ENCODE data around the gene GNAI2. TPM values are rescaled to one million over a fixed set of nuclear protein-coding genes. Genes with fewer than 3 reads are reported as not detected.
"Not testable (repeated sequence)": the region's sequence is repeated elsewhere in the genome, so short reads cannot be mapped to it uniquely, and the experiment has no call there.

The GNAI2 gene
- total RNA-seq, 1 donor from 2014 or later: 309 TPM

DNA sequence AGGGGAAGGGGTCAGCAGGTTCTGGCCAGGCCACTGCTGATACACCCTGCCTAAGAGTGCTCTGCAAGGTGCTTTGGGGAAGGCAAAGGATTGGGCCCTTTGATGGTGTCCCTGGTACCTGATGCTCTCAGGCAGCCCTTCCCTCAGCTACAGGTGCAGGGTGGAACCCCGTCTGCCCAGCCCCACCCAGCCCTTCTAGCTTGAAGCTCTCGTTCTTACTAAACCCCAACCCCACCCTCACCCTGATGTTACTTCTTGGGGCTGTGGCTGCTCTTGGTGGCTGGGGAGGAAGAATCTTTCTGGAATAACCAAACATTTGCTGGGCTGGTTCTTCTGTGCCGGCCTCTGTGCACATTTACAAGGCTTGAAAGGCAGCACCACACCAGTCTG lies 6.4 kb downstream of the GNAI2 start:
- DNase-seq (ENCODE audit: low spot score): no peak

DNA sequence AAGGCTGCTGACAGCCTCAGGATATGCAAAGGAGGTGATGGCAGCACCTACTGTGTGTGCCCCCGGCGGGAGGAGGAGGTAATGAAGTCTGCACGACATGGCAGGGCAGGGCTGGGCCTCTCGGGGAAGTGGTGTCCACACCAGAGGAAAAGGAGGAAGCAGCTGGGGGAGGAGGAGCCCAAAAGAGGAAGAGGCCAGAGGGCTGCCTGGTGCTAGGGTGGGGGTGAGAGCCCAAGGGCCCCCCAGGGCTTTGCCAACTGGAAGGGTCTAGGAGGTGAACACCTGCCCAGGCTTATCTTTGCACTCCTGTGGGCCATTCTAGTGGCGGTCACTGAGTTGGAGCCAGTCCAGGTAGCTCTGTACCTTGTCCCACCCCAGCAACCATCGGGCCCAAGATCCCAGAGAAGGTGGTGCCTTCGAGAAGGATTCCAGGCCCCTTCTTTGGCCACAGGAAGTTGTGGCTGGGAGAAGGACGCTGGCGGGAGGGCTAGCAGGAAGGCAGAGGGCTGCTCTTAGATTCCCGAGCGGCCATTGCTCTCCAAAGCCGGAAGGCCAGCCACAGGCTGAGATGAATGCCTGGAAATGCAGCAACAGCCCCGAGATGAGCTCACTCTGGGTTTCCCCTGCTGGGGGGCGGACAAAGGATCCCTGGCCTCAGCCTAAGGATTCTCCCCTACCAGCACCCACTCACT lies 7.0 kb downstream of the GNAI2 start:
- DNase-seq (ENCODE audit: low spot score): no peak

DNA sequence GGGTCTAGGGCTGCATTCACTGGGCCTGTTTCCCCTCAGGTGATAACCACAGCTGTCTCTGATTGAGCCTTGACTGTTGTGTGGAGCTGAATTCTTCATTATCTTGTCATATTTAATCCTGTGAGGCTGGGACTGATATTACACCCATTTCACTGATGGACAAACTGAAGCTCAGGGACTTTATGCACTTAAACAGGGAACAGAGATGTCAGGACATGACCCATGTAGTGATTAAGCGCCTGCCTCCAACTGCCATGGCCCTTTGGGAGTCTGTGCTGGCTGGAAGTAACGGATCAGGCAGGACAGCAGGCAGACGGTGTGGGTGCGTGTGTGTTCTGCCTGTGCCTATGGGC lies 7.5 kb downstream of the GNAI2 start:
- DNase-seq (ENCODE audit: low spot score): no peak

DNA sequence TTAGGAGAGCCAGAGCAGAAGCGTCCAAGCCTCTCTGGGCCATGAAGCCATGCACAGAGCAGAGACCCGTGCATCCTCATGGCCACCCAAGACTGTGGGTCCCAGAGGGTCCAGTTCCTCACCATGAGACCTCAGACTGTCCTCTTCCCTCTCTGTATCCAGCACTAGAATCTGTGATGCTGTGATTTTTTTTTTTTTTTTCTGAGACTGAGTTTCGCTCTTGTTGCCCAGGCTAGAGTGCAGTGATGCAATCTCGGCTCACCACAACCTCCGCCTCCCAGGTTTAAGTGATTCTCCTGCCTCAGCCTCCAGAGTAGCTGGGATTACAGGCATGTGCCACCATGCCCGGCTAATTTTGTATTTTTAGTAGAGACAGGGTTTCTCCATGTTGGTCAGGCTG lies 8.8 kb downstream of the GNAI2 start:
- DNase-seq (ENCODE audit: low spot score): not testable (repeated sequence)

DNA sequence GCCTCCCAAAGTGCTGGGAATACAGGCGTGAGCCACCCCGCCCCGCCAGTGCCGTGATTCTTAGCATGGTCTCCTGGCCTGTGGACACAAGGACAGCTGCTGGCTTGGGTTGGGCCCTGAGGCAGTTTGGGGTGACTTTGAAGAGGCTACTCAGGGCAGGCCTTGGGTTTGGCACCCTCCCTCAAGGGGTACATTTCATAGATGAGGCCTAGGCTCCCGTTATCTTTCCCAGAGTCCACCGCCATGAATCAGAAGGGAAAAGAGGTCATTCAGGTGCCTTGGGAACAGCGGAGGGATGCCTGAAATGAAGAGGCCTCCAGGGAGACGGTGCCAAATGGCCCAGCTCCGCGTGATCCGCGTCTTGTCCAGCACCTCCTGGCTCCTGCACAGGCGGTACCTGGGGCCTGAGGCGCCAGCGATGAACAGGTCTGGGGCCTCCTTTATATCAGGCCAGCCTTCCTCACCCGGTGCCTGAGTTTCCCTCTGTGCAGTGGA lies 9.3 kb downstream of the GNAI2 start:
- no peak for DNase-seq (ENCODE audit: low spot score)

DNA sequence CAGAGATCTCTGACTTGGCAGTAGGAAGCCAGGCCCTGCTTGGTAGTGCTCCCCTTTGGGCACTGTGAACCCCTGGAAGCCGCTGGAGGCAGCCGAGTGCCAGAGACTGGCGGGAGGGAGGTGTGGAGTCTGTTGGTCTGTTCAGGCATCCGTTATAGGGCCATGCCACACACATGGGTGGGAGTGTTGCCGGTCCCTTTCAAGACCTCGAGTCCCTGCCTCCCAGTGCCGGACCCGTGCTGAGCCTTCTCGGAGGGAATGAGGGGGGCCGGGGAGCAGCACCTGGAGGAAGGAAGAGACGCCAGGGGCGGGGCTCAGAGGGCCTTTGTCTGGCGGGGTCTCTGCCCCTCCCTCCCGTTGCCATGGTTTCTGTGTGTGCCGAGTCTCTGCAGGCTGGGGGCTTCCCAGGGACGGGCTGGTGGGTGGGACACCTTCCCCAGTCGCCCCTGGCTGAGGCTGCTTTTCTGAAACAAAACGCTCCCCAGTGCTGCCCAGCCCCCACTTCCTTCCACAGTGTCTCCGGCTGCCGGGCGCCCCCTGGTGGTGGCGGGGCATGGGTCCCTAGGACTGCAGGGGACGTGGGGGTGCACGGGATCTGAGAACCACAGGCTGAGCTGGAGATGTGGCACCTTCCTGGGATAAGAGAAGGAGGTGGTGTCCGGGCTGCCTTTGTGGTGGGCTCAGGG lies 10.0 kb downstream of the GNAI2 start:
- DNase-seq (ENCODE audit: low spot score): peak; percentile 97

DNA sequence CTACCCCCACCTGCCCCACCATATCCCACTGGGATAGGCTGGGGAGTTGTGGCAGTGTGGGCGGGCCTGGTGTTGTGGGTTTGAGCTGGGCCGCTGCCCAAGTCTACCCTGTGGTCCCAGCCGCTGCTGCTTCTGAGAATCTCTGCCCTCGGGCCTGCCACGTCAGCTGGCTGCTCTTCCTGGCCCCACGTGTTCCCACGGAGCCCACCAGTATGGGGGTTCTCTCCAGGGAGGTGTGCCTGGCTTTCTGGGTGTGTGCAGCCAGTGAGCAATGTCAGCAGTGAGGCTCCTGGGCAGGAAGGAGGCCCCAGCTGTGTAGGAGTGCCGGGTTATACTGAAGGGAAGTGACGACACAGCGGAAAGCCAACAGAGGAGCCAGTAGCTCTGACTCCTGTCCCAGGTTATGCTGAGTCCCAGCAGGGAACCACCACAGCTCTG lies 10.5 kb downstream of the GNAI2 start:
- DNase-seq (ENCODE audit: low spot score): no peak

DNA sequence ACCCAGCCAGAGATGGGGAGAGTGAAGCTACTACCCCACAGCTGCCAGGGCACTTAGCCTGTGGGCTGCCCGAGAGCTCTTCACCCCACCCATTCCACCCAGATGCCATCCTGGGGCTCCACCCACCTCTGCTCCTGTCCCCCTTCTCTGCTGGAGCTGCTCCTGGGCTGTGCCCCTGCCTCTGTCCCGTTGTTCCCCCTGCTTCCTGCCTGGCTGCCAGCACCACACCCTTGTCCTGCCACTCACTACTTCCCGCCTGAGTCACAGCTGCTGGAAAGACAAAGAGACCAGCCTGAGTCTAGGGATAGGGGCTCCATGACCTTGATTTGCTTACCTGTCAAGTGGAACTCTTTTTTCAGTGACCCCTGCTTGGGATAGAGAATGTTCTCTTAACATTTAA lies 12.4 kb downstream of the GNAI2 start:
- DNase-seq (ENCODE audit: low spot score): no peak

DNA sequence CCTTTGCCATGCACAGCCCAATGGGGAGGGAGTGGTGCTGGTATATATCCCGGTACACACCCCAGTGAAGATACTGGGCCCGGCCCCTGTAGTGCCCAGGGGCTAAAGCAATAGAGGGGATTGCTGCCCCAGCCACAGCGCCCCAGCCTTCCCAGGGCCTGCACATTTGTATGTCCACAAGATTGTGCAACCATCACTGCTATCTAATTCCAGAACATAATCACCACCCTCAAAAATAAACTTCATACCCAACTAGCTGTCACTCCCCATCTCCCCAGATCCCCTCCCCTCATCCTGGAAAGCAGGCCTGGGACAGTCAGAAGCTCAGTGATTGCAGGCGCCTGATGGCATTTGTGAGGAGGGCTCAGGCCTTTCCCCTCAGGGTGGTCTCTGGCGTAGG lies 13.5 kb downstream of the GNAI2 start:
- no peak for DNase-seq (ENCODE audit: low spot score)

DNA sequence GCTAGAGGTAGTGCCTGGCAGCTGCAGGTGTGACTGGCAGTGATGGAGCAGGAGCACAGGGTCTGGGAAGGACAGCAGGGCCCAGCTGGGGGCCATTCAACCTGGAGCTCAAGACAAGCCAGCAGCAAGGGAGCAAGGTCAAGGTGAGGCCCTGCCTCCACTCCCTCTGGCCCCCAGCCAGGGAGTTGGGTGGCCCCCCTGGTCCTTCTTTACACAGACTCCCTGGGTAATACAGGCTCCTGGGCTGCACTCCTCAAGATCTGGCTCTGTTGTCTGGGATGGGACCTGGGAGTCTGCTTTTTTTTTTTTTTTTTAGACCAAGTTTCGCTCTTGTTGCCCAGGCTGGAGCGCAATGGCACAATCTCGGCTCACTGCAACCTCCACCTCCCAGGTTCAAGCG lies 14.5 kb downstream of the GNAI2 start:
- no peak for DNase-seq (ENCODE audit: low spot score)

DNA sequence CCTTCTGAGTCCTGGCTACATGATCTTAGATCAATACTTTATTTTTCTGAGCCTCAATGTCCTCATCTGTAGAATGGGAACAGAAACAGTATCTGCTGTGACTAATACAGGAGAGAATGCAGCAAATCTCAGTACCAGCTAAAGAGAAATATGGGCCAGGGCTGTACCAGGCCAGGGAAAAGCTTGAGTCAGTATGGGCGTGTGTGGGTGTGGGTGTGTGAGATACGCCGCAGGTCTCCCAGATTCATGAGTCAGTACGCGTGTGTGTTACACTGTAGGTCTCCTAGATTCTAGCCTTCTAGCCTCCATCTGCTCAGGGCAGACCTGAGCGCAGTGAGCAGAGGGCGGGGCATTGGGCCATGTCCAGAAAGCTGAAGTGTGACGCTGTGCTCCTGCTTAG lies 15.2 kb downstream of the GNAI2 start:
- DNase-seq (ENCODE audit: low spot score): no peak

DNA sequence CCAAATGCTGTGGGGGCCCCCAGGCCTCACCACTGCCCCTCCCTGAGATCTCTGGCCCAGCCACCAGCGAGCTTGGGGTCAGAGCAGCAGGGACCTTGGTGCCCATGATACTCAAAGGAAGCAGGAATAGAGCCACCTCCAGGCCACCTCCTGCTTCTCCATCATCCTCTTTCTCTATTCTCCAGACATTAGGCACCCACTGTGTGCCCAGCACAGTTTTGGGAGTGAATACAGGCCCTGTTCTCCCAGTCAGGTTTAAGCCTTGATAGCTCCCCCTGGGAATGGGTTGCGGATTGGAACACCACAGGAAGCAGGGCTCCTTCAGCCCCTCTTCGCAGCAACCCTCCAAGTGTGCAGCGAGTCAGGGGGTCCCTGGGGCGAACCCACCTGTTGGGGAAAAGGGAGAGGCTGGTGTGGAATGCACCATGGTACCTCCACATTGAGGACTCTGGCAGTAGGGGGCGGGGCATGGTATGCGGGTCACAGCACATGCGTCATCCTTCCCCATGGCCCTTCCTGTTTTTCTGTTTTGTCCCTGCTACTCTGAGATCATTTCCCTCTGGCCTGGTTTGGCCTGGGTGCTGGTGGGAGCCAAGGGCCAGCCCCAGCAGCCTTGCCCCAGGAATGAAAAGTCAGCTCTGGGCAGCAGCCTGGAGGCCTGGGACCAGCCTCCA lies 18.7 kb downstream of the GNAI2 start:
- DNase-seq (ENCODE audit: low spot score): no peak

DNA sequence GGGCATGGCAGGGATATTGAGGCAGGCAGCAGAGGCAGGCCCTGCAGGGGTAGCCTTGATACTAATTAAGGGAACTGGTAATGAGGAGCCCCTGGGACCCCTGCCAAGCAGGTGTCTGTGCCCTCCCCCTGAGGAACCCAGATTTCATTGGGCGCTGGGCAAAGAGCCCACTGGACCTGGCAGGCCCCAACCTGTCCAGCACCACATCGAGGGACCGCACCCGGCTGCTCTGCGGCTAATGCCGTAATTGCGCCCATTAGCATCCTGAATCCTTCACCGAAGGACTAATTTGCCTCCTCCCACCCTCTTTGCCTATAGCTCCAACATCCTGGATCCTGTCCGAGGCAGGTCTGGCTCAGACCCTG lies 19.2 kb downstream of the GNAI2 start:
- no peak for DNase-seq (ENCODE audit: low spot score)

DNA sequence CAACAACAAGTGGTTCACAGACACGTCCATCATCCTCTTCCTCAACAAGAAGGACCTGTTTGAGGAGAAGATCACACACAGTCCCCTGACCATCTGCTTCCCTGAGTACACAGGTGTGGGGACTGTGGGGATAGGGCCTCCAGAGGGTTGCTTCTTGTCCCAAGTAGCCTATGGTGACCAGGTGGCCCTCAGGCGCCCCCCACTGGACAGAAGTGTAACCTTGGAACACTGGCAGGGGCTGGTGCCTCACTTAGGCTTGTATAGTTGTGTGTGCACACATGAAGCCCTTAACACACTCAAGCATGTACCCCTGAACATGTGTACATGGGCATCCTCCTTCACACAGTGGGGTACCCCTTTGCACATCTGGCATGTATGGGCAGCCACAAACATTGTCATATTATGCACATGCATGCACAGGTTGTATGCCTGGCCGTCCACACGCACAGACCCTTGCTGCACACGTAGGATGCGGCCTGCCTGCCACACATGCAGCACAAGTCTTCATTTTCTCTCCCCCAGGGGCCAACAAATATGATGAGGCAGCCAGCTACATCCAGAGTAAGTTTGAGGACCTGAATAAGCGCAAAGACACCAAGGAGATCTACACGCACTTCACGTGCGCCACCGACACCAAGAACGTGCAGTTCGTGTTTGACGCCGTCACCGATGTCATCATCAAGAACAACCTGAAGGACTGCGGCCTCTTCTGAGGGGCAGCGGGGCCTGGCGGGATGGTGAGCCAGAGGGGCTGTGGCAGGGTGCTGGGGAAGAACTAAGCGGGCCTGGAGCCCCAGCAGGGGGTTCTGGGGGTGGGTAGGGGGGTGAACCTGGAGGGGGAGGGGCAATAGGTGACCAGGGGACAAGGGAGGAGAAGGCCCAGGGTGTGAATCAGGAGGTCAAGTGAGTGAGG lies 21.2 kb downstream of the GNAI2 start:
- DNase-seq (ENCODE audit: low spot score): no peak

DNA sequence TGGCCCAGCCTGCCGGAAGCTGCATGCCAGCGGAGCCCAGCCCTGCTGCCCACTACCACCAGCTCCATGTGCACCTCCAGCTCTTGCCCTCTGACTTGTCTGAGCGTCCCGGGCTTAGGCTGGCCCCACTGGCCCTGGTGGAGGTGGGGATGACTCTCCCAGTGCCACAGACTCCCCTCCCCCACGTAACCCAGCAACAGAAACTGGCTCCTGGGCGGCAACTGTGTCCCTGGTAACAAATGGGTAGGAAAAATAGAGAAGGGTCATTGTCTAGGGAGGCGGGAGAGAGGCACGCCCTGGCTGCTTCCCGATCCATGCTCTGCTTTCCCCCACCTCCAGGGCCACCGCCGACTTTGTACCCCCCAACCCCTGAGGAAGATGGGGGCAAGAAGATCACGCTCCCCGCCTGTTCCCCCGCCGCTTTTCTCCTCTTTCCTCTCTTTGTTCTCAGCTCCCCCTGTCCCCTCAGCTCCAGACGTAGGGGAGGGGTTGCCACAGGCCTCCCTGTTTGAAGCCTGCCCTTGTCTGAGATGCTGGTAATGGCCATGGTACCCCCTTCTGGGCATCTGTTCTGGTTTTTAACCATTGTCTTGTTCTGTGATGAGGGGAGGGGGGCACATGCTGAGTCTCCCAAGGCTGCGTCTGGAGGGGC lies 22.2 kb downstream of the GNAI2 start:
- DNase-seq (ENCODE audit: low spot score): no peak

DNA sequence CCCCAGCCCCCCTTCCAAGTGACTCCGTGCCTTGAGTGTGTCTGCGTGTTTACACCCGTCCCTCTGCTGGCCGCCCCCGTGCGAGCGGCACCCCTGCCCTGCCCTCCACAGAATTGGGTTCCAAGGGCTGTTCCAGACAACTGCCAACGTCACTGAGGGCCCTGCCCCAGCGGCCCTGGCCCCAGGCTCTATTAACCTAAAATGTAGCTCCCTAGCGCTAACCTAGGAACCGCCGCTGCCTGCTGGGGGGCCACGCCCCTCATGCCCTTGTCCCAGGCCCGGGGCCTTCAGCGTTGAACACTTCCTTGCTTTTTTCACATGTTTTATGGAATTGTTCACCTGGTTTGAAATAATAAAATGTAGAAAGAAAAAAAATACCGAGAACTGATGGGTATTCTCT lies 23.0 kb downstream of the GNAI2 start:
- no peak for DNase-seq (ENCODE audit: low spot score)

DNA sequence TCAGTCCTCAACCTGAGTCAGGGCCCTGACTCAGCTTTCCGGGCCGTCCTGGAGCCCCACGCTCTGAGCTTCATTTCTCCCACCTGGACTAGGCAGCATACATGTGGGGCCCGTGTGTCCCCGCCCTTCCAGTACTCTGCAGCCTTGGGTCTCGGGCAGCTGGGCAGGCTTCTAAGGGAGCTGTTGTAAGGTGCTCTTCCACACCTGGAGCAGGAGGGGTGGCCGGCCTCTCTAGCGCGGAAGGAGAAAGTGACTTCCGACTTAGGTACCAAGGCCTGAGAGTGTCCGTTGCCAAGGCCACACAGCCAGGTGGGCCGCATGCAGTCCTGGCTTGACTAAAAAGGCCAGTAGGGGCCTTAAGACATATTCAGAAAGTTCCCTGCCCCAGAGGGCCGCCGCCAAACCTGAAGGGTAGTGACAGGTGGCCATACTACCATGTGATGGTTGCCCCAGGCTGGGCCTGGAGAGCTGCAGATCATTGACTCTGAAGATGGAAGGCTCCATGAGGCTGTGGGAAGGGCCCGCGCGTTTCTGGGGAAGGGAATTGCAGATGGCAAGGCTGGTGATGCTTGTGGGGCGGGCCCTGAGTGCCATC lies 23.5 kb downstream of the GNAI2 start:
- DNase-seq (ENCODE audit: low spot score): no peak

DNA sequence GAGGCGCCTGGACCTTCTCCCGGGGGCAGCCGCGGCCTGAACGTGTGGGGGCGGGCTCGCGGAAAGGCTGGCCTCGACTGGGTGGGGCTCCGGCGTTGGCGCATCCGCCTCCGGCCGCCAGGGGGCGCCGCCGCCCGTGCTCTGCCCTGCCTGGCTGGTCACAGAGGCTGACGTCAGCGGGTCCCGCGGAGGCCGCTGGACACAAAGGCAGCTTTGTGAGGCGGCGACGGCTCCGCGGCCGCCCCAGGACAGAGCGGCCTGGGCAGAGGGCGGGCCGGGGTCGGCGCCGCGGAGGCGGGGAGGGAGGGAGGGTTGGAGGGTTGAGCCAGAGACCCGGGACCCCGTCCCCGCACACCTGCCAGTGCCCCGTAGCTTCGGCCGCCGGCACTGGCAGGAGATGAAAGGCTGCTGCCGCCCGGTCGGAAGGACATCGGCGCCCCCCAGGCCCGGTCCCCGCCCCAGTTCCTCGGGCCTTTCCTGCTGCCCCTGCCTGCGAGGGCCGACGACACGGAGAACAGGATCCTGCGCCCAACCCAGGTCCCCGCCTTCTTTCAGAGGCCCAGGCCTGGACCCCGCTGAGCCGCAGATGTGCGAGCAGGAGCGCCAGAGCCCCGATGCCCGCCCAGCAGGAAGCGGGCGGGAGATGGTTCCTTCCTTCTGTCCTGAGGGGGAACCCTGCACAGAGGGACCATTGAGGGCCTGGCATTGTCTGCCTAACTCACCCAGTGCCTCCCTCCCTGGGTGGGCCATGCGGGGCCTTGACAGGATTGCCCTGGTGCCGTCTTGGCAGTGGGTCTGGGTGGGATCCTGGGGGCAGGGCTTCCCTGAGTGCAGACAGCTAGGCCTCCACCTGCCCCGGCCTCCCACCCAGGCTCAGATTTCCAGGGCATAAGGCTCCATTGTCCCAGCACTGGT lies 24.3 kb downstream of the GNAI2 start:
- peak; percentile 99 for DNase-seq (ENCODE audit: low spot score)

DNA sequence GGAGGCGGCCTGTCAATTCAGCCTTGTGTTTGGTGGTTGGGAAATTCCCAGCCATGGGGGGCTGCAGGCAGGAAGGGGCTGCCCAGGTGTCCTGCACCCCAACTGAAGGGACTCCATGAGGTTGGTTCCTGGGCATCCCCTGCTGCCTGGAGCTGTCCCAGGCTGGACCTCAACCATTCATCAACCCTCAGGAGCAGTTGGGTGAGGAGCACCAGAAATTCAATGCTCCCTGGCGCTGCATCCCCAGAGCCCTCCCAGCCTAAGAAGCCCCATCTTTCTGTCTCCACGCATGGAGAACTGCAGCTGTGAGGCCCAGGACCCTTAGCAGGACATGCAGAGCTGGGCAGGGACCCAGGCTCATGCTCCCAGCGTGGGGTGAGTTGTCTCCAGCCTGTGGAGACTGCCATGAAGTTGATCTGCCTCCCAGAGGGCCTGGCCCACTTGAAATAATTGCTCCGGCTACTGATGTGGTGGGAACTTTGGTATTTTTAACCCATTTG lies 25.0 kb downstream of the GNAI2 start:
- no peak for DNase-seq (ENCODE audit: low spot score)
